PC-3 (cell line): ENCODE results near the gene TMEM229B.

Source experiments
- EZH2phosphoT487 ChIP-seq: fragments of 300-600 bp; sonication (generic); IDR thresholded peaks from 2 replicates; pipeline ENCODE4 v1.6.1; 2018; ENCODE audit warnings: mild to moderate bottlenecking, antibody characterized with exemption, low read length, borderline replicate concordance
- TF ChIP-seq, protein P1 (sequence below): fragments of 300-600 bp; sonication (generic); conservative IDR thresholded peaks from 2 replicates; pipeline ENCODE4 v1.5.1; 2017; ENCODE audit warnings: antibody characterized with exemption, low read depth, mild to moderate bottlenecking, low read length

DNA sequence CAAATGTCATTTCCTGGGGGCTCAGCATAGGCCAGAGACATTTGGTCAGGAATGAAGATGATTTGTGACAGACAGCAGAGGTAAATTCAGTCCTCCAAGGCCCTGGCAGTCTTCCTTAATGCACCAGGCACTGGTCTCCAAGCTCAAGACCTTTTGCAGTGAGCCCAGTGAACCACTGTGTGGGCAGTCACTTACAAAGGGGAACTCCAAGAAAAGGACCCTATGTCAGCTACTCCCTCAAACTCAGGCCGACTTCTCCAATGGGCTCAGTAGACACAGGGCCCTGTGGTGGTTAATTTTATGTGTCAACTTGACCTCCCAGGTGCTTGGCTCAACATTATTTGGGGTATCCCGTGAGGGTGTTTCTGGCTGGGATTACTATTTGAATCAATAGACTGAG, 47.3 kb downstream of the TMEM229B start:
- no peak for TF ChIP-seq EZH2phosphoT487
- TF ChIP-seq, protein P1, sequence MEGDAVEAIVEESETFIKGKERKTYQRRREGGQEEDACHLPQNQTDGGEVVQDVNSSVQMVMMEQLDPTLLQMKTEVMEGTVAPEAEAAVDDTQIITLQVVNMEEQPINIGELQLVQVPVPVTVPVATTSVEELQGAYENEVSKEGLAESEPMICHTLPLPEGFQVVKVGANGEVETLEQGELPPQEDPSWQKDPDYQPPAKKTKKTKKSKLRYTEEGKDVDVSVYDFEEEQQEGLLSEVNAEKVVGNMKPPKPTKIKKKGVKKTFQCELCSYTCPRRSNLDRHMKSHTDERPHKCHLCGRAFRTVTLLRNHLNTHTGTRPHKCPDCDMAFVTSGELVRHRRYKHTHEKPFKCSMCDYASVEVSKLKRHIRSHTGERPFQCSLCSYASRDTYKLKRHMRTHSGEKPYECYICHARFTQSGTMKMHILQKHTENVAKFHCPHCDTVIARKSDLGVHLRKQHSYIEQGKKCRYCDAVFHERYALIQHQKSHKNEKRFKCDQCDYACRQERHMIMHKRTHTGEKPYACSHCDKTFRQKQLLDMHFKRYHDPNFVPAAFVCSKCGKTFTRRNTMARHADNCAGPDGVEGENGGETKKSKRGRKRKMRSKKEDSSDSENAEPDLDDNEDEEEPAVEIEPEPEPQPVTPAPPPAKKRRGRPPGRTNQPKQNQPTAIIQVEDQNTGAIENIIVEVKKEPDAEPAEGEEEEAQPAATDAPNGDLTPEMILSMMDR, result no peak
